Globus pallidus (tissue), 1 donor: Measurements from ENCODE around the gene DLK2.

Experiments used
- DNase-seq: peaks from one replicate; pipeline ENCODE4 v3.0.0-alpha.2; 2015; ENCODE audit warnings: low spot score

The DLK2 gene

DNA sequence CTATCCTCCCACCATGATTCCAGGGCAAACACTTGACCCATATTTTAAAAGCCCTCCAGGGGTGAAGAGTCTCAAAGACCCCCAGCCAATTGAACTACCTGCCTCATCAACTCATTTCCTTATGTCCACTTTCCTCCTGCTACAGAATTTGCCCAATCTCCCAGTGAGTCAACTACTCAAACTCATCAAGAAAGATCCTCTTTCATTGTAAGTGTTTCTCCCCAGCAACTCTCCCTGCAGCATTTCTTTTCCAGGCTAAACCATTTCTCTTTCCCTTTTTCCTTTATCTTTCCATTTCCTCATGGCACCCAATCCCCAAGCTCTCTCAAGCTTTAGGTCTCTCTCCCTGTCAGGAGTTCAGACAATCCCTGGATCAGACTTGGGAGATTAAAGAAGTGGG is 1.5 kb downstream of the DLK2 start:
- no peak for DNase-seq

DNA sequence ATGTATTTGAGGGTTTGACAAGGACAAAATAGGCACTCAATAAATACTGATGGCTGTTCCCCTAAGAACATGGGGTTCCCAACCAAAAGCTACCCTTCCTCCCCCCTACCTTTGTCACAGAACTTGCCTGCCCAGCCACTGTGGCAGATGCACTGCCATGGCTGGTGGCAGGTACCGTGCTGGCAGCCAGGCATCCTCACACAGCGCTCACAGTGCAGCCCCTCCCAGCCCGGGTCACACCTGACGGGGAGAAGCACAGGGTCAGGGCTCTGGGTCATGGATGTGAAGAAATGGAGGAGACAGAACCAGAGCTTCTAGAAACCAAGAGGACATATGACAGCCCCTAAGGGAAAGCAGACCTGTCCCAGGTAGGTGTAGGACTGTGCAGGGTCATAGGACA is 2.5 kb downstream of the DLK2 start:
- no peak for DNase-seq

DNA sequence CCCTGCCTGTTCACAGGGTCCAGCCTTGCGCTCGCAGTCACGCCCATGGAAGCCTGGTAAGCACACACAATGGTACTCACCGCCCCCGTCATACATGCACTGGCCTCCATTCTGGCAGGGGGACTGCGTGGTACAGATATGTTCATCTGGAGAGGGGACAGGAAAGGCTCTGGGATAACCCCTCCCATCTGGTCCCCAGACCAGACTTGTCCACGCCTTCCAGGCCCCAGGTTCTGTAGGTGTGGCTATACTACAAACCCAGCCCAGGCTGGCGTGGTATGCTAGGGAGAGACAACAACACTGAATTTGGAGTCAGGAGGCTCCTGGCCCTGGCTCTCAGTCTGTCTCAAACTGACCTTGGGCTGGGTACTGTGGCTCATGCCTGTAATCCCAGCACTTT is 3.4 kb downstream of the DLK2 start:
- DNase-seq = no peak

DNA sequence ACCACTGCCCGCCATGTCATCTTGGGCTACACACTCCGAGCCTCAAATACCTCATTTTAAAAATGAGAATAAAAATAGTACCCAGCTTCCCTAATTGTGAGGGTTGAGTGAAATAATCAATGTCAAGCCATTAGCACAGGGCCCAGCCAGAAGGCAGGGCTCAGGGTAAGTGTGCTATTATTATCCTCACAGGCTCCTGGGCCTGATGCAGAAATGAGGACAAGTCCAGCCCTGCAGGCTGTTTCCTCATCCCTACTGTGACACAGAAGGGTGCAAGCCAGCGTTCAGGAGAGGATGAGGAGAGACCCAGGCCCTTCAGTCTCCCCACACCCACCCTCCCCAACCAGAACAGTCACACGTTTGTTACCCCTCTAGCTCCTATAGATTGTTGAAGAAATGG is 4.0 kb downstream of the DLK2 start:
- no peak for DNase-seq

DNA sequence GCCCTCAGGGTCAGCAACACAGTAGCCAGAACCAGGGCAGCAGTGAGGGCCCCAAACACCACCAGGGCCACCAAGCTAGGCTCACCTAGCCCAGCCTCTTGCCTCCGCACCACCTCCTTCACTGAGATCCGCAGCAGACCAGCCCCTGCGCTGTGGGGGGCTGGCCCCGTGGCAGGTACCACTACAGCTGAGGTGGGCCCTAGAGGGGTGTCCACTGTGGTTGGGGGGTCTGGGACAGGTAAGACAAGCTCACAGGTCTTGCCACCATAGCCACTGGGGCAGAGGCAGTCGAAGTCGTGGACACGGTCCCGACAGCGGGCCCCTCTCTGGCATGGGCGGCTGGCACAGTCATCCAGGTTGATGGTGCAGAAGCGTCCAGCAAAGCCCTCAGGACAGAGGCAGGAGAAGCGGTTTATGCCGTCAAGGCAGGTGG is 4.6 kb downstream of the DLK2 start:
- no peak for DNase-seq

DNA sequence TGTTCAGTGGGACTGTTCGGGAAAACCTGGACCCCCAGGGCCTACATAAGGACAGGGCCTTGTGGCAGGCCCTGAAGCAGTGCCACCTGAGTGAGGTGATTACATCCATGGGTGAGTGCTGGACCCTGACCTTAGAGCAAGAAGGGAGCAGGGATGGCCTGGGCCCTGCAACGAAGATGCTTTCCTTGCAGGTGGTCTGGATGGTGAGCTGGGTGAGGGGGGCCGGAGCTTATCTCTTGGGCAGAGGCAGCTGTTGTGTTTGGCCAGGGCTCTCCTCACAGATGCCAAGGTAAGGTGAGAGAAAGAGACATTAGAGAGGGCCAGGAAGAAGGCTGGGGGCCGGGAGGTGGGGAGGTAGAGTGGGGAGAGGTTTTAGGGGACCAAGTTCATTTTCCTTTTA is 6.4 kb downstream of the DLK2 start:
- no peak for DNase-seq

DNA sequence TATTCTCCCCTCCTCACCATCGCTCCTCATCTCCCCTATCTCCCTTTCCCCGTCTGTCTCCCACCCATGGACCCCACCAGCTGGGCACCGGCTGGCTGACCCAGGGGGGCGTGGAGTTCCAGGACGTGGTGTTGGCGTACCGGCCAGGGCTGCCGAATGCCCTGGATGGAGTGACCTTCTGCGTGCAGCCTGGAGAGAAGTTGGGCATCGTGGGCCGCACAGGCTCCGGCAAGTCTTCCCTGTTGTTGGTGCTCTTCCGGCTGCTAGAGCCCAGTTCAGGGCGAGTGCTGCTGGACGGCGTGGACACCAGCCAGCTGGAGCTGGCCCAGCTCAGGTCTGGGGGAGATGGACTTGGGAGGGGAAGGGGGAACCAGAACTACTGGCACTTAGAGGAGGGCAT is 7.7 kb downstream of the DLK2 start:
- no peak for DNase-seq

DNA sequence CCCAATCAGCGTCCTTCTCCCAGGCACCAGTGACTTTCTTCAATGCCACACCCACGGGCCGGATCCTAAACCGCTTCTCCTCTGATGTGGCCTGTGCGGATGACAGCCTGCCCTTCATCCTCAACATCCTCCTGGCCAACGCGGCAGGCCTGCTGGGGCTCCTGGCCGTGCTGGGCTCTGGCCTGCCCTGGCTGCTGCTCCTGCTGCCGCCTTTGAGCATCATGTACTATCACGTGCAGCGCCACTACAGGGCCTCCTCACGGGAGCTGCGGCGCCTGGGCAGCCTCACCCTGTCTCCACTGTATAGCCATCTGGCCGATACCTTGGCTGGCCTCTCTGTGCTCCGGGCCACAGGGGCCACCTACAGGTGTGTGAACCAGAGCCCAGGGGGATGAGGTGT is 9.8 kb downstream of the DLK2 start:
- DNase-seq = no peak

DNA sequence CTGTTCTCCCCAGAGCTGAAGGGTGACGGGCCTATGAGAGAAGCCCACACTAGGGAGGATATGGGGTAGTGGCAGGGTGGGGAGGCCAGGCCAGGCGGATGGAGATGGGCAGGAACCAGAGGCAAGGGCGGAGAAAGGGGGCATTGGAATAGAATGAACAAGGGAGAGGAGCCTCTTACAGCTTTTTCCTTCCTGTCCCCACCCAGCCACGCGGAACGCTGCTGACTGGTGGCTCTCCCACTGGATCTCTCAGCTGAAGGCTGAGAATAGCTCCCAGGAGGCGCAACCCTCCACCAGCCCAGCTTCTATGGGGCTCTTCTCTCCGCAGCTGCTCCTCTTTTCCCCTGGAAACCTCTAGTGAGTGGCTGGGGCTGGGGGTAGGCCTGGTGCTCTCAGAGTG is 10.8 kb downstream of the DLK2 start:
- no peak for DNase-seq

DNA sequence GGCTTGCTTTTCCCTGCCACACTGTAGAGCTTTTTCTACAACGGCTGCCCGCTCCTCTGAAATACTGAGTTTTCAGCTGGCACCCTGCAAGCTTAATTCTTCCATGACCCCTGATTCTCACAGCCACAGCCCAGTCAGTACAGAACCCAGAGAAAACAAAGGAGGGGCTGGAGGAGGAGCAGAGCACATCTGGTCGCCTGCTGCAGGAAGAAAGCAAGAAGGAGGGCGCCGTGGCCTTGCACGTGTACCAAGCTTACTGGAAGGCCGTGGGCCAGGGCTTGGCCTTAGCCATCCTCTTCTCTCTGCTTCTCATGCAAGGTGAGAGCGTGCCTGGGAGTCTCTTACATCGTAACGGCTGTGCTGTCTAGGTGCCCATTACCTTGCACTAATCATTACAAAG is 11.3 kb downstream of the DLK2 start:
- no peak for DNase-seq

DNA sequence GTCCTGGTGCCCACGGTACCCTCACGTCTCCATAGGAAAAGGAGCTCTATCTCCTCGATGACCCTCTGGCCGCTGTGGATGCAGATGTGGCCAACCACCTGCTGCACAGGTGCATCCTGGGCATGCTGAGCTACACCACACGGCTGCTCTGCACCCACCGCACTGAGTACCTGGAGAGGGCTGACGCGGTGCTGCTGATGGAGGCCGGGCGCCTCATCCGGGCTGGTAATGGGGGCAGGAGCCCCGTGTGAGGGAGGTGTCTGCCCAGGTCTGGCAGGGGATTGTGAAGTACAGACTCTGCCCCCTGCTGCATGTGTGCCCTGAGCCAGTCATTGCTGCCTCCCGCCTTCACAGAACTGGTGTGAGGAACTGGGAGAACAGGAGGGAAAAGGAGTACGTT is 12.4 kb downstream of the DLK2 start:
- DNase-seq = no peak

DNA sequence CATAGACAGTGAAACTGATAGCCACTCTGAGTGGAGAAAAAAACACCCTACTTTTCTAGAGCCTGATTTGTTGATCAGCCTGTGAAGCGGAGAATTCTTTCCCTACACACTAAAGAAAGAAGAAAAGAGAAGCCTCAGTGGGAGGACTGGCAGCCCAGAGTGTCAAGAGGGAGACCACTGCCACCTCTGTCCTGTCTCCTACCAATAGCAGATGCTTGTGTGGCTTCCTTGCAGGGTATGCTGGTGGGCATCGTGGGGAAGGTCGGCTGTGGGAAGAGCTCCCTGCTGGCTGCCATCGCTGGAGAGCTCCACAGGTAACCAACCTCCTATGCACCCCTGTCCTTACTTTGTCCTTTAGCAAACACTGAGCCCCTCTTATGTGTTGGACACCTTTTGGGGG is 17.6 kb downstream of the DLK2 start:
- DNase-seq = no peak

DNA sequence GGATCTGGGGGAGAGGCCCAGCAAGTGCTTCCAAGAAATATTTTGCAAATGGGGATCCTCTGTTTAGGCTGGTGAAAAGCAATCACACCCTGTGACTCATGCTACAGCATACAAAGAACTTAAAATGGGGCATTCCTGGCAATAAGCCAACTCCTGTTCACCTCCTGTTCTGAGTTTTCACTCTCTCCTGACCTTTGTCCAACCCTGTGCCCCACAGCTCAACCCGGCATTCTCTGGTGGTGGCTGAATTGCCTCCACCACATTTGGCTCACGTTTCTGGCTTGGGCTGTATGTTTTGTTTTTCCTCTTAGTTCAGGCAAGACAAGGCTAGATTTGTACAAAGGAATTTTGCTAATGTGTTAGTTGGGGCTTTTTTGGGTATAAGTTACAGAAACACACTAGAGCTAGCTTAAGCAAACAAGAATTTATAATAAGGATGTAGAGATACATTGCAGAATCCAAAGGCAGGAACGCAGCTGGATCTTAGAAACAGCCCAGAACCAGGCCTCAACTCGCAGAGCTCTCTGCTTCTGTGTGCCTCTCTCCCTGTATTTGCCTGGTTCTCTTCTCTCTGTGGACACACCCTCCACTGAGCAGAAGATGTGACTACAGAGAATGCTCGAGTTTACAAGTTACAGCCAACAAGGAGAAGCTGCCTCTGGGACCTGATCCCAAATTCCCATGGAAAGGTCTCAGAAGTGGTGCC is 18.6 kb downstream of the DLK2 start:
- no peak for DNase-seq

DNA sequence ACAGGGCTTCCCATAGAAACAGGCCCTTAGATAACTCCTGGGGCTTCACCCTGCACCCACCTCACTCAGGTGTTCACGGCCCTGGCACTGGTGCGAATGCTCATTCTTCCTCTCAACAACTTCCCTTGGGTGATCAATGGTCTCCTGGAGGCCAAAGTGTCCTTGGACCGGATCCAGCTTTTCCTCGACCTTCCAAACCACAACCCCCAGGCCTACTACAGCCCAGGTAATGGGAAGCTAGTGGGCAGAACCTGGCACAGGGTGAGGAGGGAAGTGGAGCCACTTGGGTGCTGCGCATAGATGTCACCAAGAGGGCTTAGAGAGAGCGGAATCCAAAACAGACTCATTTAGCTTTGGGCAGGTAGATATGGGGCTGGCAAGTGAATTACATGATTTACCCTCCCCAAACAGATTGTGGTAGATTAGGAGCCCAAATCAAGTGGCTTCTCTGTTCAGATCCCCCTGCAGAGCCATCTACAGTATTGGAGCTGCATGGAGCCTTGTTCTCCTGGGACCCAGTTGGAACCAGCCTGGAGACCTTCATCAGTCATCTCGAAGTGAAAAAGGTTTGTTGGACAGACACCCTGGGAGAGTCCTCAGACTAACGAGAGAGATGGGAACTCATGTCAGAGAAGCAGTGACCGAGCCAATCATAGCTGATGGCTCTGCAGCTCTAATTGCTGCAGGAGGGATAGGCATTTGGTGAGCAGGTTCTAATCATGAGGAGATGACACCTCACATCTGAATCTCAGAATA is 19.5 kb downstream of the DLK2 start:
- DNase-seq = no peak

DNA sequence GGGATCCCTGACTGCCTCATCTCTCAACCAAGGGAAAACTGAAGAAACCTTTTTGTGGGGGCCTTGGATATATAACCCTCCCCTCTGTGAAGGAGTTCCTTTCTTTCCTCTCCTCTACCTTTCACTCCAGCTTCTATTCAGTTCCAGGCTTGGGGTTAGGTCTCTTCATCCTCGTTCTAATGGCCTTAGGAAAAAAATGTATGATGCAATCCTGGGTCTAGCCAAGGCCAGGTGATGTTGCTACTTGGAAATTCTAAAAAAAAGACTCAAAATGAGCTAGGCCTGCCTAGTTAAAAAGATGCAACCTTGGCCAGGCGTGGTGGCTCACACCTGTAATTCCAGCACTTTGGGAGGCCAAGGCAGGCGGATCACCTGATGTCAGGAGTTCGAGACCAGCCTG is 20.4 kb downstream of the DLK2 start:
- no peak for DNase-seq

DNA sequence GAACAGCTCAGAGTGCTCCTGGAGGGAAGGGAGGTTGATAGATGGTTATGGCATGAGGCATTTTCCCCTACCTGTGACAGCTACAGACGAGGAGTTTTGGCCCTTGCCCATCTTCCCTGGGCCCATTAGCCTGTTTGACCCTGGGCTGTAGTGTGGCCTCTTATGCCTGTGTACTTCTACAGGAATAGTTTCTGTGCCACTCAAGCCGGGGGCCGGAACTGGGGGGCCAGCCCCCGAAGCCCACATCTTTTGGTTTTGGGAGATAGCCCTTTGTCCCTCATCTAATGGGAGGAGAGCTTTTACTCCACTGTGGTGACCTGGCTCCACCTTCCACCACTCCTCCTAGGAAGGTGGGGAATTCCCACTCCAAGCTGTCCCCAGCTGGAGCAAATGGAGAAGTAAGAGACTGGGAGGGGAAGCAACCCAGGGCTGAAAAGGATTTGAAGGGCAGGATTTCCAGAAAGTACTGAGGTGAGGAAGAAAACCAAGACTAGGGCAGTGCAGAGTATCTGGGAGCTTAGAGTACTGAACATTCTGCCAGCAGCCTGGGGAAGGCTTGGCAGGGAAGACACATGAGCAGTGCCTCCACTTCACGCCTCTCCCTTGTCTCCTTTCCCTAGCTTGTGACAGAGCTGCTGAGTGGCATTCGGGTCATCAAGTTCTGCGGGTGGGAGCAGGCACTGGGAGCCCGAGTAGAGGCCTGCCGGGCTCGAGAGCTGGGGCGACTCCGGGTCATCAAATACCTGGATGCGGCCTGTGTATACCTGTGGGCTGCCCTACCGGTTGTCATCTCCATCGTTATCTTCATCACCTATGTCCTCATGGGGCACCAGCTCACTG is 21.1 kb downstream of the DLK2 start:
- no peak for DNase-seq

DNA sequence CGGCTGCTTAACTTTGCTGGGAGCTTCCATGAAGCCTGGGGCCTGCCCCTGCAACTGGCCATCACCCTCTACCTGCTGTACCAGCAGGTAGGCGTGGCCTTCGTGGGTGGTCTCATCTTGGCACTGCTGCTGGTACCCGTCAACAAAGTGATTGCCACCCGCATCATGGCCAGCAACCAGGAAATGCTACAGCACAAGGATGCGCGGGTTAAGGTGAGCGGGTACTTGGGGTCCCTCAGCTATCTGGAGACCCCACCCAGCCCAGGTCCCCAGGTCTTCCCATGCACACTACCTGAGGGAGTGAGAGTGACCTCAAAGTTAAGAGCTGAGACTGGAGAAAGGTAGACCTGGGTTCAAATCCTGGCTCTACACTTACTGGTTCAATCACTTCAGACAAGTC is 22.2 kb downstream of the DLK2 start:
- no peak for DNase-seq

DNA sequence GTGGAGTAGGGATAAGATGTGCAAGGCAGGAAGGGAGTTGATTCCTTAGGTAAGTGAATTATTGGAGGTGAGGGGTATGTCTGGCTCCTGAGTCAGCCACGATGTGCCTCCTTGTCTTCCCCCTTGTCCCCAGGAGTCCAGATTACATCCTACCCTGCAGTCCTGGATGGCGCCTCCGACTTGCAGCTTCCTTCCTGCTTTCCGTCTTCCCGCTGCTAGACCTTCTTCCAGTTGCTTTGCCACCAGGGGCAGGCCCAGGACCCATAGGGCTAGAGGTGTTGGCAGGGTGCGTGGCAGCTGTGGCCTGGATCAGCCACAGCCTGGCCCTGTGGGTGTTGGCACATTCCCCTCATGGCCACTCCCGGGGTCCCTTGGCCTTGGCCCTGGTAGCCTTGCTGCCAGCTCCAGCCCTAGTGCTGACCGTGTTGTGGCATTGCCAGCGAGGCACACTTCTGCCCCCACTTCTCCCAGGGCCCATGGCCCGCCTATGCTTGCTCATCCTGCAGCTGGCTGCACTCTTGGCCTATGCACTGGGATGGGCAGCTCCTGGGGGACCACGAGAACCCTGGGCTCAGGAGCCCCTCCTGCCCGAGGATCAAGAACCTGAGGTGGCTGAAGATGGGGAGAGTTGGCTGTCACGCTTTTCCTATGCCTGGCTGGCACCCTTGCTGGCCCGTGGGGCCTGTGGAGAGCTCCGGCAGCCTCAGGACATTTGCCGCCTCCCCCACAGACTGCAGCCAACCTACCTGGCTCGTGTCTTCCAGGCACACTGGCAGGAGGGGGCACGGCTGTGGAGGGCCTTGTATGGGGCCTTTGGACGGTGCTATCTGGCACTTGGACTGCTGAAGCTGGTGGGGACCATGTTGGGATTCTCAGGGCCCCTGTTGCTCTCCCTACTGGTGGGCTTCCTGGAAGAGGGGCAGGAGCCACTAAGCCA is 23.1 kb downstream of the DLK2 start:
- no peak for DNase-seq

DNA sequence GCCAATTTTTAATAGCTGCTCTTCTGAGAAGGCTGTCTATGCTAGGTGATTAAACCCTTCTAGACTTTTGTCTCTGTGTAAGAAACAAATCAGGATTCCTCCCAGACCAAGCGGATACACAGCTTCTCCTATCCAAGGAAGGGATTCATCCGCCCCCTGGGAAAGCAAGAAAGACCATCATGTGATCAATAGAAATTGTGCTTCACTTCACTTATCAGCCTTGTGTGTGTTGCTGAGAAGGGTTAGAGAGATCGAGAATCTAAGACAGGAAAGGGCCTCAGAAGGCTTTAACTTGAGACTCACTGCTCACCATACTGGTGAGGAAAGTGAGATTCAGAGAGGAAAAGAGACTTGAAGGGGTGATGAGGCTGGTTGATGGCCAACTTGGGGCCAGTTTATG is 26.5 kb downstream of the DLK2 start:
- peak; percentile 8 for DNase-seq

DNA sequence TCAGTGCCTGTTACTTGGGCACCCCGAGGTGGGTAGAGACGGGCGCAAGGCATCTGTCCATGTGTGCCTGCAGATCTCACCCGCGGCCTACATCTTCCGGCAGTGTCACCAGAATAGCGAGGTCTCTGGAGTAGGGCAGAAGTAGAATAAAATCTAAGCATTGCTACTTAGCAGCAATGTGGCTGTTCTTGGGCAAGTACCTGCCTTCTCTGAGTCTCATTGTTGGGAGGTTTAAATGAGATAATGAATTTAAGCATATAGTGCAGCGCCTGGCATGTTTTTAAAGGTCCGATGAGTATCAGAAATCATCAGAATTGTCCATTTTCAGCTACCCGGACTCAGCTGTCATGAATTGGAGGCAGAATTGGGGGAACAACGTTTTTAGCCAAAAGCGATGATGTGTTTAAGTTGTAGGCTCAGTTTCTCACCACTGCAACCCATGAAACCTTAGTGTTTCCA is 27.2 kb downstream of the DLK2 start:
- peak; percentile 7 for DNase-seq

DNA sequence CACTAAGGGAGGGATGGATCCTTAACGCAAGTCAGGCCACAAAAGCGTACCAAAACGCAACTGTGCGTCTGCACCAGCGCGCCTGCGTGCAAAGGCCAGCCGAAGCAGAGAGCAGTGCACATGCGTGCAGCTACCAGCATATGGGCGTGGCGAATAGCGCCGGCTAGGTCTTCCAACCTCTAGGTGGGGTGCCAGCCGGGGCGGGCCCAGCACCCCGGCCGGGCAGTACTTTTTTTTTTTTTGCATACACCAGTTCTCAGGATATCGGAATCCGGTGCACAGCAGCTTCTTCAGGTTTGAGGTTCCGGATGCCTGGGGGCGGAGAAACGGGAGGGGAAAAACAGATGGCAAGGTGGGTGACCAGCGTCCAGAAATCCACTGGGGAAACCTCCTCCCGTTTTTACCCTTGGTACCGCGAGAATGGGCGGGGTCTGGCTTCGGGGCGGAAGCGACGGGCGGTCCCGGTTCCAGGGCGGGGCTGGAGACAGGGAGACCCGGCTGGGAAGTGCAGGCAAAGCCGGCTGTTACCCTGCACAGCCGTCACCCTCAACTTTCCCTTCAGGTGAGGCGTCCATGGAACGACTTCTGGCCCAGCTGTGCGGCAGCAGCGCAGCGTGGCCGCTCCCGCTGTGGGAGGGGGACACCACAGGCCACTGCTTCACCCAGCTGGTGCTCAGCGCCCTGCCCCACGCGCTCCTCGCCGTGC is 27.8 kb downstream of the DLK2 start, which contains the start of gene ABCC10:
Gene ABCC10 (plus strand): TSS at position 136 of the 706 bp plus-strand sequence. CDS start 438 bp downstream, at position 574.
- peak; percentile 92 for DNase-seq
